ENCODE results near the gene MEGF11. TPM values are rescaled to one million over a fixed set of nuclear protein-coding genes. Genes with fewer than 3 reads are reported as not detected.

The MEGF11 gene
- total and polyA plus RNA-seq, 7 donors, result 0.04 to 0.05 TPM; not detected in 5

- no peak overlapping the region for H3K27ac ChIP-seq
- TF ChIP-seq CTCF (IDR thresholded peaks at IDR 0.05), result no peak
- WGBS, 3 donors, result 70 to 73% (median 73%) methylated on average over 8 of the region's 8 CpGs
- H3K4me1 ChIP-seq, result no peaks in the 10 kb centered on the region
- H3K36me3 ChIP-seq (ENCODE audit: insufficient read depth in 1 of 2, low read depth in 1 of 2), result no peaks in the 10 kb centered on the region
- H3K9me3 ChIP-seq, result no peaks in the 10 kb centered on the region
- H3K4me3 ChIP-seq, result no peak overlapping the region
- DNase-seq (no peak), ATAC-seq (peak in 1 of 4 donors; percentile 28)
- H3K27me3 ChIP-seq (ENCODE audit: insufficient read depth in 3 of 3, low read length in 2 of 3), result no peaks in the 10 kb centered on the region
- intact Hi-C loops (cut with DNase I), result no loop called here
Observed at GRCh38 chr15:66014635-66015182, 238.8 kb downstream of the MEGF11 start.

DNA sequence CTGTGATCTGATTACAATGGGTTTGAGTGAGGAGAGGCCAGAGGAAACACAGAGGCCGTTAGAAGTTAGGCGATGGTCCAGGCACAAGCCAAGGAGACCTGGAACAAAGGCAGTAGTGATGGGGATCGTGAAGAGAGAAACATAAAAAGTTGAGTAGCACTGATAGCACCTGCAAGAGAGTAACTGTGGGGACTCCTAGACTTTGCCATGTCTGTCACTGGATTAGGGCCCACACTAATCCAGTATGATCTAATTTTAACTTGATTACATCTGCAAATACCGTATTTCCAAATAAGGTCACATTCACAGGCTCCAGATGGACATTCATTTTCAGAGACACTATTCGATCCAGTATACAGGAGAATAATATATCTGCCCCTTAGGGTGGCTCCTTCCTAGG is 239.5 kb downstream of the MEGF11 start:
- TF ChIP-seq CTCF (IDR thresholded peaks at IDR 0.05), result no peak
- WGBS, 3 donors, result 45 to 65% (median 56%) methylated on average over 5 of the region's 5 CpGs

GRCh38 chr15:66008940-66009562 is 244.5 kb downstream of the MEGF11 start:
- Histone ChIP-seq H3K27ac (no peak overlapping the region), H3K36me3 (ENCODE audit: insufficient read depth in 1 of 2, low read depth in 1 of 2) (no peaks in the 10 kb centered on the region), H3K4me1 (no peaks in the 10 kb centered on the region), H3K27me3 (ENCODE audit: insufficient read depth in 3 of 3, low read length in 2 of 3) (peaks cover 0 to 9% (median 0%) of the 10 kb centered on the region in 3 donors), H3K4me3 (no peak overlapping the region), H3K9me3 (no peaks in the 10 kb centered on the region)
- ATAC-seq, result no peak
- 26 to 38% (median 32%) methylated on average over 3 of the region's 3 CpGs for WGBS, 3 donors
- no peak for DNase-seq
- intact Hi-C loops (cut with DNase I), result no loop called here
- no peak for TF ChIP-seq CTCF (IDR thresholded peaks at IDR 0.05)

More for the DNA sequence above, 239.5 kb downstream of the MEGF11 start:
- no peak for DNase-seq
- no peaks in the 10 kb centered on the region for H3K4me1 ChIP-seq
- ATAC-seq, result peak in 1 of 4 donors; percentile 36
- H3K4me3 ChIP-seq, result no peak overlapping the region
- intact Hi-C loops (cut with DNase I), result no loop called here
- H3K9me3 ChIP-seq, result no peaks in the 10 kb centered on the region
- no peaks in the 10 kb centered on the region for H3K36me3 ChIP-seq (ENCODE audit: insufficient read depth in 1 of 2, low read depth in 1 of 2)
- no peak overlapping the region for H3K27ac ChIP-seq
- no peaks in the 10 kb centered on the region for H3K27me3 ChIP-seq (ENCODE audit: insufficient read depth in 3 of 3, low read length in 2 of 3)

DNA sequence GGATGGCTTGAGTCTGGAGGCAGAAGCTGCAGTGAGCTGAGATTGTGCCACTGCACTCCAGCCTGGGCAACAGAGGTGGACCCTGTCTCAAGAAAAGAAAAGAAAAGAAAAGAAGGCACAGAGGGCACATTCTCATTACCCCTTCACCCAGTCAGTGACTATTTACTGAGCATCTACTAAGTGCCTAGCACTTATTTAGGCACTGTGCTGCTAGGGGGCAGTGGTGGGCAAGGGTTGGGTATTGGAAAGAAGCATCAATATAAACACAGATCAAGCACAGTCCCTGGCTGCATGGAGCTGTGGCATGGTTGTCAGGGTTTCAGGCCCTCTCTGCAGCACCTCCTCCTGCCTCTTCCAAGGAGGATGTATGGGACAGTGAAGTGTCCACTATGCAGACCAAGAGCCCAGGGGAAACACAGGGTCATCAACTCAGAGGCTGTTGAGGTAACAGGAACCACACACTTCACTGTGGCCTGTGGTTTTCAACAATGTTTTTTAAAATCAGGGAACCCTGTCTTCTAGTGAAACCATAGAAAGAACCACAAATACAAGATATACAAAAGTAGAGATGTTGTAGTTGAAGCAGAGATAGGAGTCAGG is 245.8 kb downstream of the MEGF11 start:
- H3K4me3 ChIP-seq, result no peak overlapping the region
- DNase-seq, result no peak
- no peak for TF ChIP-seq CTCF (IDR thresholded peaks at IDR 0.05)
- intact Hi-C loops (cut with DNase I), result no loop called here
- no peaks in the 10 kb centered on the region for H3K9me3 ChIP-seq
- no peak overlapping the region for H3K27ac ChIP-seq
- peaks cover 0 to 9% (median 0%) of the 10 kb centered on the region in 3 donors for H3K27me3 ChIP-seq (ENCODE audit: insufficient read depth in 3 of 3, low read length in 2 of 3)
- ATAC-seq, result no peak
- H3K36me3 ChIP-seq (ENCODE audit: insufficient read depth in 1 of 2, low read depth in 1 of 2), result no peaks in the 10 kb centered on the region
- H3K4me1 ChIP-seq, result no peaks in the 10 kb centered on the region
